Neural progenitor cell (in vitro differentiated cells): ENCODE results near the gene DSCAML1.
A peak's percentile ranks its signal among the peaks of the same experiment; 100 is the strongest.

ENCODE experiments used
- CTCF ChIP-seq: fragments of 200-600 bp; sonication (generic); IDR thresholded peaks from 2 replicates; pipeline ENCODE4 v1.5.1; 2017; ENCODE audit warnings: antibody characterized with exemption, mild to moderate bottlenecking
- EZH2 ChIP-seq: fragments of 200-600 bp; sonication (generic); IDR thresholded peaks from 2 replicates; pipeline ENCODE4 v1.6.1; 2017; ENCODE audit warnings: antibody characterized with exemption, mild to moderate bottlenecking, moderate library complexity

DNA sequence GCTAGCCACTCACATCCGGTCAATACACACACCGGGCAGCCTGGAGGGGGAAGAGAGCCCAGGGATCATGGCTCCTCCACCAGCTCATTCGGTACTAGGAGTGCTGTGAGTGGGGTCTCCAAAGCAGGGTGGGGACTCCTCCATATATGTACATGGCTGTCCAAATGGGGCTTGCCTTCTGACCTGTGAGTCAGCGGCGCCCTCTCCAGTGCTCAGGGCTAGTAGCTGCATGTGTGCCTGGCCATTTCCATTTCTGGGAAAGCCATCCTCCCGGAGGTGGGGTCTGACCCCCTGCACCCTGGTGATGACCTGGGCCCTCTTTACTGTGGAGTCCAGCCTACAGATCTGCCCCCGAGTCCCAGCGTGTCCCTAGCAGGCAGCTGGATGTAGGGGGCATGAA lies 287.5 kb downstream of the DSCAML1 start:
- TF ChIP-seq CTCF (peak; percentile 11), EZH2 (no peak)
